ENCODE results near the gene FUCA1.

DNA sequence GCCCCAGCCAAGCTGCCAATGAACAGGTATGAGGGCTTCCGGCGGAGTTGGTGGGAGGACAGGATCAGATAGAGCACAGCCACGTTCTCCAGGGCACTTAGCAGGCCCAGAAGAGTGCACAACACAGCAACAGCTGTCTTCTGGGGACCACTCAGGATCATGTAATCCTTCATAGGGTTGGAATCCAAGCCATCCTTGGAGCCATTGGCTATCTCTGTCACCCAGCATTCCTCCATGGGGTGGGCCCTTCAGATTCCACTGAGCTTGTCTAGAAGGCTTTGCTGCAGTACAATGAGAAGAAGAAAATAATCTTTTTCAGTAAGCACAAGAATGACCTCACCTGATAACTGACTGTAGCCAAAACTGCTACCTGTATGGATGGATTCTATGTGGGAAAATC is 7.3 kb upstream of the FUCA1 start:
- TF ChIP-seq, protein P1, sequence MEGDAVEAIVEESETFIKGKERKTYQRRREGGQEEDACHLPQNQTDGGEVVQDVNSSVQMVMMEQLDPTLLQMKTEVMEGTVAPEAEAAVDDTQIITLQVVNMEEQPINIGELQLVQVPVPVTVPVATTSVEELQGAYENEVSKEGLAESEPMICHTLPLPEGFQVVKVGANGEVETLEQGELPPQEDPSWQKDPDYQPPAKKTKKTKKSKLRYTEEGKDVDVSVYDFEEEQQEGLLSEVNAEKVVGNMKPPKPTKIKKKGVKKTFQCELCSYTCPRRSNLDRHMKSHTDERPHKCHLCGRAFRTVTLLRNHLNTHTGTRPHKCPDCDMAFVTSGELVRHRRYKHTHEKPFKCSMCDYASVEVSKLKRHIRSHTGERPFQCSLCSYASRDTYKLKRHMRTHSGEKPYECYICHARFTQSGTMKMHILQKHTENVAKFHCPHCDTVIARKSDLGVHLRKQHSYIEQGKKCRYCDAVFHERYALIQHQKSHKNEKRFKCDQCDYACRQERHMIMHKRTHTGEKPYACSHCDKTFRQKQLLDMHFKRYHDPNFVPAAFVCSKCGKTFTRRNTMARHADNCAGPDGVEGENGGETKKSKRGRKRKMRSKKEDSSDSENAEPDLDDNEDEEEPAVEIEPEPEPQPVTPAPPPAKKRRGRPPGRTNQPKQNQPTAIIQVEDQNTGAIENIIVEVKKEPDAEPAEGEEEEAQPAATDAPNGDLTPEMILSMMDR (IDR thresholded peaks at IDR 0.05; ENCODE audit: insufficient read depth, low read length): no peak
- TF ChIP-seq POLR2AphosphoS5 (IDR thresholded peaks at IDR 0.05; ENCODE audit: low read depth) (no peak), GABPA (IDR thresholded peaks at IDR 0.05; ENCODE audit: low read depth) (no peak), SPI1 (IDR thresholded peaks at IDR 0.05; ENCODE audit: borderline replicate concordance, low read depth) (no peak)
- TF ChIP-seq, protein P2, sequence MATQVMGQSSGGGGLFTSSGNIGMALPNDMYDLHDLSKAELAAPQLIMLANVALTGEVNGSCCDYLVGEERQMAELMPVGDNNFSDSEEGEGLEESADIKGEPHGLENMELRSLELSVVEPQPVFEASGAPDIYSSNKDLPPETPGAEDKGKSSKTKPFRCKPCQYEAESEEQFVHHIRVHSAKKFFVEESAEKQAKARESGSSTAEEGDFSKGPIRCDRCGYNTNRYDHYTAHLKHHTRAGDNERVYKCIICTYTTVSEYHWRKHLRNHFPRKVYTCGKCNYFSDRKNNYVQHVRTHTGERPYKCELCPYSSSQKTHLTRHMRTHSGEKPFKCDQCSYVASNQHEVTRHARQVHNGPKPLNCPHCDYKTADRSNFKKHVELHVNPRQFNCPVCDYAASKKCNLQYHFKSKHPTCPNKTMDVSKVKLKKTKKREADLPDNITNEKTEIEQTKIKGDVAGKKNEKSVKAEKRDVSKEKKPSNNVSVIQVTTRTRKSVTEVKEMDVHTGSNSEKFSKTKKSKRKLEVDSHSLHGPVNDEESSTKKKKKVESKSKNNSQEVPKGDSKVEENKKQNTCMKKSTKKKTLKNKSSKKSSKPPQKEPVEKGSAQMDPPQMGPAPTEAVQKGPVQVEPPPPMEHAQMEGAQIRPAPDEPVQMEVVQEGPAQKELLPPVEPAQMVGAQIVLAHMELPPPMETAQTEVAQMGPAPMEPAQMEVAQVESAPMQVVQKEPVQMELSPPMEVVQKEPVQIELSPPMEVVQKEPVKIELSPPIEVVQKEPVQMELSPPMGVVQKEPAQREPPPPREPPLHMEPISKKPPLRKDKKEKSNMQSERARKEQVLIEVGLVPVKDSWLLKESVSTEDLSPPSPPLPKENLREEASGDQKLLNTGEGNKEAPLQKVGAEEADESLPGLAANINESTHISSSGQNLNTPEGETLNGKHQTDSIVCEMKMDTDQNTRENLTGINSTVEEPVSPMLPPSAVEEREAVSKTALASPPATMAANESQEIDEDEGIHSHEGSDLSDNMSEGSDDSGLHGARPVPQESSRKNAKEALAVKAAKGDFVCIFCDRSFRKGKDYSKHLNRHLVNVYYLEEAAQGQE (IDR thresholded peaks at IDR 0.05; ENCODE audit: insufficient replicate concordance, low read depth): no peak
